ENCODE data around the gene FAM228B.
A peak's percentile ranks its signal among the peaks of the same experiment; 100 is the strongest.
"Not testable (repeated sequence)": the region's sequence is repeated elsewhere in the genome, so short reads cannot be mapped to it uniquely, and the experiment has no call there.

The FAM228B gene

DNA sequence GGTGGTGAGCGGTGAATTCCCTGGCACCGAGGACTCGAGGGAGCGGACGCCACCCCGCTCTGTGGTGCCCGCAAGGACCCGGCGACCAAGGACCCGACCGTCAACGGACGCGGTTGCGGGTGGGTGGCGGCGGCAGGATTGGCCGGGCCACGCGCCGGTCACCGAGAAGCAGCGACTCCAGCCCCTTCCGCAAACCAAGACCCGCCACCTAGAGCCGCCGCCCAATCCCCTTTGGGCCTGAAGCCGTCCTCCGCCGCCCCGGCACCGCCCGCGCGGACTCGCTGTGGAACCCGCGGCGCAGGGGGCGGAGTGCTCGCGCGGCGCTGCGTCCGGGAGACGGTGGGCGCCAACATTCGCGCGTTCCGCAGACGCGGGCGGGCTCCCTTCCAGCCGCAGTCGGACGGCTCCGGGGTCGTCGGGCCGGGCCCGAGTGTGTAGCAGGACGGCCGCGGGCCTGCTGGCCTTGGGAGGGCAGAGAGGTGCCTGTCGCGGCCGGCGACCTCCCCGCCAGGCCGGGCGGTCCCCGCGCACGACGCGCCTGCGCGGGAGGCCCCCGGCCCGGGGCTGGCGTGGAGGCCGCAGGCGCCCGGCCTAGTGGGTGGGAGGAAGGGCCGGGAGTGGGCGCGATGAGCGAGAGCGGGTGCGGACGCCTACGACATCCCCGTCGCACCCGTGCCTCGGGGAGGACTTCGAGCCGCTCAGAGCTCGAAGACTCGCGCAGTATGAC lies at the start of gene FAM228B, which contains the start of gene PFN4:
TSS of gene FAM228B (plus strand) at position 275 of the 727 bp plus-strand sequence. CDS start 893 bp downstream, outside the sequence.
TSS of gene PFN4 (minus strand) at position 140 of the 727 bp plus-strand sequence. CDS start 799 bp downstream, outside the sequence.
- DNase-seq: peak; percentile 80

DNA sequence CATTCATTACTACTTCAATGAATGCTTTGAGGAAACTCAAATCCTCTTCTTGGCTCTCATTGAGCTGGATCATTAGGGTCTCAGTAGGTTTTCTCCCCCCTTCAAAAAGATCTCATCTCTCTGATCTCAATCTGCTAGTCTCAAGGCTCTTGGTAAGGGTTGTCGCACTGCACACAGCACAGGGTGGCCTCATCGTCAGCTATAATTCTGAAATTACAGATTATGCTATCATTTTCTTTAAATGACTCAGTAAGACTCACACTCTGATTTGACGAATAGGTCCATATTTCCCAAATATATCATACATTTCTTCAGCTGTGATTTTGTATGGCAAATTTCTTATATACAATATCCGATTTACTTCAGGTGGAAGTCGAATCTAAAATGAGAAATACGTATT lies 49.5 kb upstream of the FAM228B start:
- DNase-seq: no peak

DNA sequence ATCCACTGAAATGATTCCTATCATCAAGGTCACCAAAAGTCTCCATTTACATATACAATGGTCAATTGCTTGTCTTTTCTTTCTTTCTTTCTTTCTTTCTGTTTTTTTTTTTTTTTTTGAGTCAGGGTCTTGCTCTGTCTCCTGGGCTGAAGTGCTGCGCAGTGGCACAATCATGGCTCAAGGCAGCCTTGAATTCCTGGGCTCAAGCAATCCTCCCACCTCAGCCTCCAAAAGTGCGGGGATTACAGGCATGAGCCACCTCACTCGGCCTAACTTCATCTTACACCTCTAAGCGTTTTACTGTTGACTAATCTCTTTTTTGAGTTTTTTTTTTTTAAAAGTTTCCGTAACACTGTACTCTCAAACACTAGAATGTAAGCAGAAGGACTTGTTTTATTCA lies 48.0 kb upstream of the FAM228B start:
- no peak for DNase-seq

DNA sequence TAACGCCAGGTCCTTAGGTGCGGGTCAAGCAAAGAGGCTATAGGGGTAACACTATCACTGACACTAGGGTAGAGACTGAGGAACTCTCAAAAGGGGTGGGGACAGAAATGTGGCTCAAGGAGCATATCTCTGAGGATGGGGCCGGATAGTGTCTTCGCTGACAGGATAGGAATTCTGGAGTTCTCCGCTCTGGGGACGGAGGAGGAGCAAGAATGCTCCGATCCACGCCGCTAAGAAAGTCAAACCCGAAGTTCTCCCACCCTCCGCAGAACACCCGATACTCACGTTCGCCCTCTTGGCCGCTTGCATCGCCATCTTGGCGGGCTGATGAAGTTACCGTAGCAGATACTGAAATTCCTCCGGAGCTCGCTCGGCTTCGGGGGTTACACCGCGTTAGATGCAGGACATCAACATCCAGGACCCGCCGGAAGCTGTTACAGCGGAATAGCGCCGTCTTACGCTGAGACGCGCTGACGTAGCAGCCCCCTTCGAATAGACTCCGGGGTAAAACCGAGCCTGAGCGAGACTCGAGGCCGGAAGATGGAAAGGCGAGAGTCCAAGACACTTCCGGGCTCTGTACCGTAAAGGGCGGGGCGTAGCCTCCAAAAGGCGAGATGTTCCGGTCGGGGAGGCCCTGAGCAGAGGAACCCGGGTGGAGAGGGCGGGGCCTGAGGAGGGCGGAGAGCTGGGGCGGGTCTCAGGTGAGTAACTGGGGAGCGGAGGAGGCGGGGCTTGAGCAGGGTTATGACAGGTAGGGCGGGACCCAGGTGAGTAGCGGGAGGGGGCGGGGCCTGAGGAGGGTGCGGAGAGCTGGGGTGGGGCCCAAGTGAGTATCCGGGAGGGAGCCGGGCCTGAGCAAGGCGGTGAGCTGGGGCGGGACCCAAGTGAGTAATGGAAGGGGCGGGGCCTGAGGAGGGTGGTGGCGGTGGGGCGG lies 47.1 kb upstream of the FAM228B start, which contains the start of gene SF3B6:
TSS of gene SF3B6 (minus strand) at position 412 of the 934 bp plus-strand sequence. CDS start at position 315, 97 bp downstream.
- DNase-seq: peak; percentile 100

DNA sequence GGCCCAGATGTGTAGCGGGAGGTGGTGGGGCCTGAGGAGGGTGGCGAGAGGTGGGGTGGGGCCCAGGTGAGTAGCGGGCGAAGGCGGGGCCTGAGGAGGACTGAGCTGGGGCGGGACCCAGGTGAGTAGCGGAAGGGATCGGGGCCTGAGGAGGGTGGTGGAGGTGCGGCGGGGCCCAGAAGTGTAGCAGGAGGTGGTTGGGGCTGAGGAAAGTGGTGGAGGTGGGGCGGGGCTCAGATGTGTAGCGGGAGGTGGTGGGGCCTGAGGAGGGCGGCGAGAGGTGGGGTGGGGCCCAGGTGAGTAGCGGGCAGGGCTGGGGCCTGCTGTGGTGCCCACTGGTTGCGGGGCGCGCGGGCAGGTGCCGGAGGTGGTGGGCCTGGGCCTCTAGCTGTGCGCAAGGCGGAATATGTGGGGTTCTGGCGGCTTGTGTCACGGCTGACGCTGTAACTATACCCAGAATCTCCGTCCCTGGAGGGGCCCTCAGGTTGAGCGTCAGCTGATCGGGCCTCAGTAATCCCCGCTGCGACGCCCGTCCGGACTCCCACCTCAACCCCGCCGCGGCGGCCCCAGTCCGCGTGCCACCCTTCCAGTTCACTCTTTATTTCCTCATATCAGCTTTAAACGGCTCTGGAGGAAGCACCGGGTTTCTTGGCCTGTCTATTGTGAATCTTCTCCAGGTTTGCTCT lies 46.3 kb upstream of the FAM228B start:
- peak; percentile 64 for DNase-seq

DNA sequence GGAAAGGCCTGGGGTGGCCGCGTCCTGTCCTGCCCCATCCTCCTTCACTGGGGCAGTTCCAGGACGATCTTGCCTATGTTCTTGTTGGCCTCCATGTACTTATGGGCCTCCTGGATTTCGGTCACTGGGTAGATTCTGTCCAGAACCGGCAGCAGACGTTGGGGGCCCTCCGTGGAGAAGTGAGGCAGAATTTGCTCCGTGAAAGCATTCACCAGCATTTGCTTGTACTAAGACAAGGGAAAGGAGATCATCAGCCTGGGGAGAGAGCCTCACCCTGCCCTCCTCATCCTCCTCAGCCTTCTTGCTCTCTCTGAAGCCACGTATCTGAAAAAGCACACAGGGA lies 45.8 kb upstream of the FAM228B start:
- no peak for DNase-seq

DNA sequence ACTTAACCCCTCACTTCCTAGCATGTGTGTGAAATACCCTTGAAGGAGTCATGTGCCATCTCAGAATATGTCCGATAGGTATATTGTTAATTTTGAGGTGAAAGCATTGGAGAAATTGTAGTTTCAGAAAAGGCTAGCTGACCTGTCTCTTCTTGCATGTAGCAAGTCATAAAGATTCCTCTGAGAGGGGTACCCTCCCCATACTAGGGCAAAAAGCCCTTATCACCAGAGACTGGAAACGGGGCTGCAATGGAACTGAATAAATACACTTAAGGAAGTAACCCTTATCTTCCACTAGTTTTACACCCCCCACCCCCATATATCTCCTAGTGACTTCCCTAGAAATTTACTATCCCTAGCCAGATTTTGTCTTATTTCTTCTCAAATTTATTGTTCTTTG lies 45.4 kb upstream of the FAM228B start:
- no peak for DNase-seq

DNA sequence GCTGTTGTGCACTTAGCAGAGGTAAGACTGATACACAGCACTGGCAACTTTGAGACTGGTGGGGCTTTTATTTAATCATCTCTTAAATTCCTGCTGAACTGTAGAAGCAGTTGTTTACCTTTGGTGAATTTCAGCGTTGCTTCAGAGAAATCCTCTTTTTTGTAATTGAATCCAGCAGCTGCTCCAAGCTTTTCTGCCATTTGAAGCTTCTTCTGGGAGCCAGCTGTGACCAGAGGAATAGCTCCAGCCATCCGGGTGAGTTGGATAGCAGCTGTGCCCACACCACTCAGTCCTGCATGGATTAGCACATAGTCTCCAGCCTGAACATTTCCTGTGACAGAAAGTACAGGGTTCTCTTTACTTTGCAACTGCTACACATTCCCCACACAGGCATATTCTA lies 42.6 kb upstream of the FAM228B start:
- no peak for DNase-seq

DNA sequence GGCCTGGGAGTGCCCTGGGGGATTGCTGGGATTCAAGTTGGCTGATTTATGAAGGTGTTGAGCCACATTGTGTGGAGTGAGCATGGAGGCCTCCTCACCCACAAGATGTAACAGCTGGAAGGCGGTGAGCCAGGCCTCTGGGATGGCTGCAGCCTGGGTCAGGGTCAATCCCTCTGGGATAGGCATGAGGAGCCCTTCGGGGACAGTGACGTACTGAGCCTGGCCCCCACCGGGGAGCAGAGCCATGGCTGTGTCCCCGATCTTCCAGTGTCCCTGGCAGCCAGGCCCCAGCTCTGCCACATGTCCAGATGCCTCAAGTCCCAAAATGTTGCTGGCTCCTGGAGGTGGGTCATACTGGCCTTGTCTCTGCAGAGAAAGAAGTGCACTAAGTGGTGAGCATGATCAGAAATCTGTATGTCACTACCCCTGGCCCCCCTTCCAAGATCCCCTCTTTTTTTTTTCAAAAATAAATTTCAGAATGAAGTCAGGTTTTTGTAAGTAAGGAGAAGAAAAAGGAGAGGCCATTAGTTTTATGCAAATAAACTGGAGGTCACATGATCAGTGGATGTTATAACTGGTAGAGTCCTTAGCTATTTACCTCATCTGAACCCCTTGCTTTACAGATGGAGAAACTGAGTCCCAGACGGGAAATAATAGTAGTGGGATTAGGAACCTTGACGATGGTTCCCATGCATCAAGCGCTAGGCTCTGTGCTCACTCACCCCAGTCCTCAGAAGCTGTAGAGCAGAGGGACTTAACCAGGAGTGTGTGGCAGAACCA lies 40.3 kb upstream of the FAM228B start:
- DNase-seq: no peak

DNA sequence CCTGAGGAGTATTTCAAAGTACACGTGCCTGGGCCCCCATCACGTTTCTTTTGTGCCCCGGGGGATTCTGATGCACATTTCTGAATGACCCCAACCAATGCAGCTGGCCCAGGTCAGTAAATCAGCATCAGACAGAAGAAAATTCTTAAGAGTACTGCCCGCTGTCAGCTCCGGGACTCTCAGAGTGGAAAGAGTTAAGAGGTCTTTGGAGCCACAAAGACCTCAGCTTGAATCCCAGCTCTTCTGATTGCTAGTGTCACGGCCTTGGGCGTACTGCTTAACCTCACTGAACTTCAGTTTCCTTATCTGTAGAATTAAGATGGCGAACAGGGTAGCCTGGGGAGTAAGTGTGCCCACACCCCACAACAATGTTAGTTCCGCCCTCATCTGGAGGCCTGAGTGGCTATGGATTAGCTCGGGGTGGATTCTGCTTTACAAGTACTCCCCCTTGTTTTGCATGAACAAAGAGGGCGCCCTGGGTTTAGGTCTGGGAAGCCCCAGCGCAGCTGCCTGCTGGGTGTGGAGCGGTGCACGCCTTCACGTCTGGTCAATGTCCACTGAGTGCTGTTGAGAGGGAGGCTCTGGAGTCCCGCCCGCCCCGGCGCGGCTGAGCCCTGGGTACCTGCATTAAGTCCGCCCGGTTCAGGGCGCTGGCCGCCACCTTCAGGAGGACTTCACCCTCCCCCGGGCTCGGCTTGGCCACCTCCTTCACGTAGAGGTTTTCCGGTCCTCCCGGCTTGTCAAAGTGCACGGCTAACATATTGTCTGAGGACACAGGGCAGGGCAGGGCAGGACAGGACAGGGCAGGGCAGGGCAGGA lies 39.5 kb upstream of the FAM228B start:
- DNase-seq: peak; percentile 56

DNA sequence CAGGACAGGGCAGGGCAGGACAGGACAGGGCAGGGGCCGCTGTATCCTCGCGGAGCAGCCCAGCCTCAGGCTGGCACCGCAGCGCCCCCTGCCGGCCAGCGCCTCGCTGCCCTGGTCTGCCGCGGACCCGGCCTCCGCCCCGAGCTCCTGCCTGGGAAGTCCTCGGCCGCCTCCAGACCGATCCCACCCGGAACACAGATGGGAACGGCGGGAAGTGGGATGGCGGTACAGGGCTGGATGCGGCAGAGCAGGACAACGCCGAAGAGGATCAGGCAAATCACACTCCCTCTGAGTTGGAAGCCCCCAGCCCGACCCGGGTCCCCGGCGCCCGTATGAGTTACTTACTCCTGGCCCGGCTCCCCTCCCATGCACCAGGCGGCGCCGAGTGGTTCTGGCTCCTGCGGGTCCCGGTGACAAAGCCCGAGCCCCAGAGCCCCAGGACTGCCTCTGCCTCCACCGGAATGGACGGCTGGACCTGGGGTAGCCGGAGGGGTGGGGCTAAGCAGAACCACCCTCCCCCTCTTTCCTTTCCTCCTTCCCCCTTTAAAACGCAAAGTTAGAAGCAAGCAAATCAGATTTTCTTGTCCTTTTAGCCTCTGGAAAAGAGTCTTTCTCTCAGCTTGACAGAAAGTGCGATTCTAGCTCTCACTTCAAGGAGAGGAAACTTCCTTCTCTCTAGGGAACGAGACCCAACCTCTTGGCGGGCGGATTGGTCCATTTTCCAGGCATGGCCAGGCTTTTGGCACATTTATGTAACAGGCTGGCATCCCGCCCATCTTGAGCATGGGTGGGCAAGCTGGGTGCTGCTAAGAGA lies 38.7 kb upstream of the FAM228B start, which contains the start of gene TP53I3:
TSS of gene TP53I3 (minus strand) at position 449 of the 814 bp plus-strand sequence. CDS start 508 bp downstream, outside the sequence.
- peak; percentile 75 for DNase-seq

DNA sequence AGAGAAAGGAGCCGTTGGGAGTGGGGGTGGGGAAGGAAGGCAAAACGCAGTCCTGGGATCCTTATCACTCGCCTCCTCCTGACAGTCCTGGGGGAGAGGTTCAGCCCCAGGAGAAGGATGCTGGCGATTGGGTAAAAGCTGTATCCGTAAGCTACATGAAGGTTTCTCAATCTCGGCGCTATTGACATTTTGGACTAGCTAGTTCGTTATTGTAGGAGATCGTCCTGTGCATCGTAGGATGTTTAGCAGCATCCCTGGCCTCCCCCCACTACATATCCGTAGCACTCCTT lies 38.1 kb upstream of the FAM228B start:
- no peak for DNase-seq

DNA sequence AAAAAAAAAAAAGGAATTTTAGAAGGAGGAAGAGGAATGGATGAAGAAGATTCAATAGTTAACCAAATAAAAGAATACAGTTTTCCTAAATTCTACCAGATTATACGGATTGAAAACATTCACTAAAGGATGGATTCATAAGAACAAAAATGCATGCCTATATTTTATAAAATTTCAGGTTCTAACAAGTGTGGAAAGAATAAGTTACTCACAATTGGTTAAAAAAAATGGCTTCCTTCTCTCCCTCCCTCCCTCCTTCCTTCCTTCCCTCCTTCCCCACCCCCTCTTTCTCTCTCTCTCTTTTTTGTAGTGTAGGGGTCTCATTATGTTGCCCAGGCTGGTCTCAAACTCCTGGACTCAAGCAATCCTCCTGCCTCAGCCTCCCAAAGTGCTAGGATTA lies 37.0 kb upstream of the FAM228B start:
- DNase-seq: no peak

DNA sequence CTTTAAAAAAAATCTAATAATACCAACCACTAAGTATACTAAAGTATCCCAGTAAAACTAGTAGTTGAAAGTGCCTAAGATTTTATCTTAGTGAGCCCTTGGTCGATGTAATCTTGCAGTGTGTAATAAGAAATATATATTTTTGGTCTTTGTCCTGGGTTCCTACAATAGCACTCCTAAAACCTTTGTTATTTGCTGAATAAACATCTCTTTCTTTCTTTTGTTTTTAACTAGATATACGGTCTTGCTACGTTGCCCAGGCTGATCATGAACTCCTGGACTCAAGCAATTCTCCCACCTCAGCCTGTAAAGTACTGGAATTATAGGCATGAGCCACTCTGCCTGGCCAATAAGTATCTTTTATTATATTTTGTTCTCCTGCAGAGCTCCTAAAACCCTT lies 36.2 kb upstream of the FAM228B start:
- no peak for DNase-seq

DNA sequence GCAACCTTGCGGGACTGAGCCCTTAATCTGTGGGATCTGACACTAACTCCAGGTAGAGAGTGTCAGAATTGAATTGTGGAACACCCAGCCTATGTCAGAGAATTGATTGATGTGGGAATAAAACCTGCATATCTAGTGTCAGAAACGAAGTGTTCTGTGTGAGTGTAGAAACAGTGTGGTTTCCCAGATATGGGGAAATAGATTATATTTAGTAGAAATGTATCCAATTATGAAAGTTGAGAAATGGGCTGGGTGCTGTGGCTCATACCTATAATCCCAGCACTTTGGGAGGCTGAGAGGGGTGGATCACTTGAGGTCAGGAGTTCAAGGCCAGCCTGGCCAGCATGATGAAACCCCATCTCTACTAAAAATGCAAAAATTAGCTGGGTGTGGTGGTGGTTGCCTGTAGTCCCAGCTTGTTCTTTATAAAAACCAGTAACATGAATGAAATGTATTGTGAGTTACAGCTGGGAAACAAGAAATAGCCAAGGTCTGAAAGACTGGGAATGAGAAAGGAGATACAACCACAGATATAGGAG lies 34.4 kb upstream of the FAM228B start:
- no peak for DNase-seq

DNA sequence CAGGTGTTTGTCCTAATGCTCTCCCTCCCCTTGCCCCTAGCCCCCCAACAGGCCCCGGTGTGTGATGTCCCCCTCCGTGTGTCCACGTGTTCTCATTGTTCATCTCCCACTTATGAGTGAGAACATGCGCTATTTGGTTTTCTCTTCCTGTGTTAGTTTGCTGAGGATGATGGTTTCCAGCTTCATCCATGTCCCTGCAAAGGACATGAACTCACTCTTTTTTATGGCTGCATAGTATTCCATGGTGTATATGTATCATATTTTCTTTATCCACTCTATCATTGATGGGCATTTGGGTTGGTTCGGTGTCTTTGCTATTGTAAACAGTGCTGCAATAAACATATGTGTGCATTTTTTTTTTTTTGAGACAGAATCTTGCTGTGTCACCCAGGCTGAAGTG lies 30.0 kb upstream of the FAM228B start:
- DNase-seq: not testable (repeated sequence)

DNA sequence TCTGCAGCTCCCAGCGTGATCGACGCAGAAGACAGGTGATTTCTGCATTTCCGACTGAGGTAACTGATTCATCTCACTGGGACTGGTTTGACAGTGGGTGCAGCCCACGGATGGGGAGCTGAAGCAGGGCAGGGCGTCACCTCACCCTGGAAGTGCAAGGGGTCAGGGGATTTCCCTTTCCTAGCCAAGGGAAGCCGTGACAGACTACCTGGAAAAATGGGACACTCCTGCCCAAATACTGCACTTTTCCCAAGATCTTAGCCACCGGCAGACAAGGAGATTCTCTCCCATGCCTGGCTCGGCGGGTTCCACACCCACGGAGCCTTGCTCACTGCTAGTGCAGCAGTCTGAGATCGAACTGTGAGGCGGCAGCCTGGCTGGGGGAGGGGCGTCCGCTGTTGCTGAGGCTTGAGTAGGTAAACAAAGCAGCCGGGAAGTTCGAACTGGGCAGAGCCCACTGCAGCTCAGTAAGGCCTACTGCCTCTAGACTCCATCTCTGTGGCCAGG lies 28.0 kb upstream of the FAM228B start:
- DNase-seq: not testable (repeated sequence)

DNA sequence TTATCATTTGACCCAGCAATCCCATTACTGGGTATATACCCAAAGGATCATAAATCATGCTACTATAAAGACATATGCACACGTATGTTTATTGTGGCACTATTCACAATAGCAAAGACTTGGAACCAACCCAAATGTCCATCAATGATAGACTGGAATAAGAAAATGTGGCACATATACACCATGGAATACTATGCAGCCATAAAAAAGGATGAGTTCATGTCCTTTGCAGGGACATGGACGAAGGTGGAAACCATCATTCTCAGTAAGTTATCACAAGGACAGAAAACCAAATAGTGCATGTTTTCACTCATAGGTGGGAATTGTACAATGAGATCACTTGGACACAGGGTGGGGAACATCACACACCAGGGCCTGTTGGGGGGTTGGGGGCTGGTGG lies 22.5 kb upstream of the FAM228B start:
- DNase-seq: not testable (repeated sequence)

DNA sequence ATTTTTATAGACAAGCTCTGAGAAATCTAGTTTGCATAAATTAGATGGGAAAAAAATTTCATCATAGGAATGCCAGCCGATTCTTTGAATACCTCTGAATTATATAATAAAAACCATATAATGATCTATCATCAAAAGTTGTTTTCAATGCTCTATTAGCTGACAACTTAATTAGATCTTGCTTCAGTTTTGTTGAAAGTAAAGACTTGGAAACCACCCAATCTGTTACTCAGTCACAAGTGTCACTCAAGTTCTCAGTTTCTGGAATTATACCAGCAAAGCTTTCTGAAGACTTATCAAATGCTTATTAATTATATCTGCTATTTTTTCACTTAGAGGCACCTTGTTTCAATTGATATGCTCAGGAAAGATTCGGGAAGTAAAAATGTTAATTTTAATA lies 21.3 kb upstream of the FAM228B start:
- DNase-seq: no peak

DNA sequence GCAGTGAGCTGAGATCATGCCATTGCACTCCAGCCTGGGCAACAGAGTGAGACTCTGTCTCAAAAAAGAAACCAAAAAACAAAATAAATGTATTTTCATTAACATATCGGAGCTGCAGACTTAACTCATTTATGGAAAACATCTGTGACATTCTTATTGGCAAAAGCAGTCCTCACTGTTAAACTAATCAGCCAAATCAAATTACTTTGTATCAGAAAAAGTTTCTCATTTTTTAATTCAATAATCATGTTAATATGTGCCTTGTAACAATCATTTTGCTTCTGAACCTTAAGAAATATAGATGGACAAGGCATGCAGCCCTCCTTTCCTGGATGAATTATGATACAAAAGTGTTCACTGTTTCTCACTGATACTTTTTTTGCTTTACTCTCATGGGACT lies 20.6 kb upstream of the FAM228B start:
- DNase-seq: no peak
